HG02870 (cell line): Measurements from ENCODE around the gene SLC35F4.

Experiments
- ATAC-seq: cut with Tn5 transposase; IDR thresholded peaks from one replicate; pipeline ENCODE4 v1.9.1; 2021; ENCODE audit warnings: mild to moderate bottlenecking, moderate library complexity; ENCODE audit not compliant: unreplicated experiment

Gene SLC35F4

DNA sequence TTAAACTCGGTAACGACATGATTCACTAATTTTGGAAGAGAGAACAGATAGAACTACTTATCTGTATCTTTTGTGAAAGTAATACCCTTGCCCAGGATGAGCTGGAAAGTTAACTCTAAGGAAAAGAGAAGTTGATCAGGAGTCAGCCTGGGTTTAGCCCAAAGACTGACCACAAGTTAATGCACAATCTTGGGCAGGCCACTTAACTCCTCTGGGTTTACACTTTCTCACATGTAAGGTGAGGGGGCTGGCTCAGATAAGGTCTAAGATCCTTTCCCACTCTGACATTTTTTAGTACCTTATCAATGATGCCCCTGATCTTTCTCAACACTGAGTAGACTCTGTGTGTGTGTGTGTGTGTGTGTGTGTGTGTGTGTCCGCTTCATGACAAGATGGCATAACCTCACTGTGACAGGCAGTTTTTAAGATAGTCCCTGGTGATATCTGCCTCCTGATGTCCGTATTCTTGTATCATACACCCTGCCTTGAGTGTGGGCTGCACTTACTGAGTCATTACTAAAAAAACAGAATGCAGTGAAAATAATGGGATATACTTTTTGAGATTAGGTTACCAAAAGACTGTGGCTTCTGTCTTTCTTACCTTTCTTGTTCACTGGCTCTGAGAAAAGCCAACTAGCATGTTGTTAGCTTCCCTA, 316.0 kb downstream of the SLC35F4 start:
- ATAC-seq, result no peak

DNA sequence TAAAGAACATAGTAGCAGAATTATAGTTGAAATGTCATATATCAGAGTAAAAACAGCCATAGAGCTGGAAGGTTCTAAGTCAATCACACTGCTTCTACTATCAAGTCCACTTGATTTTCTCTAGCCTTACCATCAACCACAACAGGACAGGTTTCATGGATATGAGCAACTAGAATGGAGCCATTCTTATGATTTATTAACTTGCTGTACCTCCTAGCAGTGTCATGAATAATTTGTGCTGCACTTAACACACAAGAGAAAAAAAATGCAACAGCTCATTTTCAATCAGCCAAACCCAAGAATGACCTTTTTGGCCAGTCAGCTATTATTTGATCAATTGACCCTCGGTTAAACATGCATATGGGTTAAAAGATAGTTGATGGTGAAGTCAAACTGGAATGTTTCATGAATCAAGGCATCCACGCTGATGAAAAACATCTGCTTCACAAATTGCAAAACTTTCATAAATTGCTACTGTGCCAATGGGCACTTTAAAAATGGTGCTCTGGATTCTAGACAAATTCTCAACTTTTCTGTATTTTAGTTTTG, 316.8 kb downstream of the SLC35F4 start:
- ATAC-seq, result no peak

GRCh38 chr14:57547131-57547530, 318.8 kb downstream of the SLC35F4 start:
- ATAC-seq, result no peak

DNA sequence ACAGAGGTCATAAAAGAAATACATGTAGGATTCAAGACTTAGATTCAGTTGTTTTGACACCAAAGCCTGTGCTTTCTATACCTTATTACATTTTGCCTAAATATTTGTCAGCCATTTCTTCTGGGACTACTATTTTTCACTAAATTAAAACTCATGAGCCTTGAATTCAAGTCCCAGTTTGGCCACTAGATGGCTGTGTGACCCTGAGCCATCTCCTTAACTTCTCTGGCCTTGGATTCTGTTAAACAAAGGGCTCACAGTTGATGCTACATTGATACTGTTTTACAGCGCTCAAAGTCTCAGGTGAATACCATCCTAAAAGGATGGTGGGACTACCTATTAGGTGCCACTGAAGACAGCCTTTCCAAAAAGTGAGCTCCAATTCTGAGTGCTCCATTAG, 332.7 kb downstream of the SLC35F4 start:
- no peak for ATAC-seq

- no peak for ATAC-seq
Observed at GRCh38 chr14:57530571-57530970, 335.3 kb downstream of the SLC35F4 start.

DNA sequence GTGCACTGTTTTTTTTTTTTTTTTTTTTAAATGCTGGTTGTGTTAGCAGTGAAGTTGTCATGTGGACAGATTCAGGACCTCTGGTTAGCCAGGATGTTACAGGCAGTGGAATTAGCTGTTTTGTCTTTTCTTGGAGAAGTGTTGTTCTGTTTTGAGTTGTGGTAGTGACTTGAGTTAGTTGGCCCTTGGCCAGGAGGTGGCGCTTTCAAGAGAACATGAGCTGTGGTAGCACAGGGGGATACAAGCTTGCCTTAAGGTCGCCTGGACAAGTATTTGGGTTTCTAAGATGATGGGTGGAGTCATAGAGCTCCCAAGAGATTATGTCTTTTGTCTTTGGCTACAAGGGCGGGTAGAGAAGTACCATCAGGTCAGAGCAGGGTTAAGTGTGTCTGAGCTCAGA, 338.9 kb downstream of the SLC35F4 start:
- no peak for ATAC-seq

DNA sequence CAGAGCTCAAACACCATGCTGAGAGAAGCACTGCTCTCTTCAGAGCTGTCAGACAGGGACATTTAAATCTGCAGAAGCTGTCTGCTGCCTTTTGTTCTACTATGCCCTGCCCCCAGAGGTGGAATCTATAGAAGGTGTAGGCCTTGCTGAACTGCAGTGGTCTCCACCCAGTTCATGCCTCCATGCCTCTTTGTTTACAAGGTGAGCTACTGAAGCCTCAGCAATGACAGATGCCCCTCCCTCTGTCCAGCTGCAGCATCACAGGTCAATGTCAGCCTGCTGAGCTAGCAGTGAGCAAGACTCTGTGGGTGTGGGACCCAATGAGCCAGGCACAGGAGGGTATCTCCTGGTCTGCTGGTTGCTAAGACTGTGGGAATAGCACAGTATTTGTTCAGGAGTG, 346.8 kb downstream of the SLC35F4 start:
- ATAC-seq, result no peak
